Testis (tissue), 2 donors: Measurements from ENCODE around the gene TIAM1.

Experiments used
- CTCF ChIP-seq, 3 experiments: fragments of 450-650 bp in 2 of 3; fragments of 200-600 bp in 1 of 3; sonication (generic) in 1 of 3; IDR thresholded peaks; one replicate each; pipeline ENCODE4 v1.5.1; 2016 to 2019; ENCODE audit warnings: antibody characterized with exemption in 3 of 3, mild to moderate bottlenecking in 2 of 3, moderate library complexity in 1 of 3
- POLR2A ChIP-seq: fragments of 450-650 bp; IDR thresholded peaks from one replicate; pipeline ENCODE4 v1.6.1; 2017; ENCODE audit warnings: antibody characterized with exemption, mild to moderate bottlenecking, moderate library complexity

- TF ChIP-seq POLR2A (no peak), CTCF (IDR thresholded peaks at IDR 0.05) (no peak)
Observed at GRCh38 chr21:31111093-31111492, 233.0 kb downstream of the TIAM1 start.
